Measurements from ENCODE around the gene GREB1L.

DNA sequence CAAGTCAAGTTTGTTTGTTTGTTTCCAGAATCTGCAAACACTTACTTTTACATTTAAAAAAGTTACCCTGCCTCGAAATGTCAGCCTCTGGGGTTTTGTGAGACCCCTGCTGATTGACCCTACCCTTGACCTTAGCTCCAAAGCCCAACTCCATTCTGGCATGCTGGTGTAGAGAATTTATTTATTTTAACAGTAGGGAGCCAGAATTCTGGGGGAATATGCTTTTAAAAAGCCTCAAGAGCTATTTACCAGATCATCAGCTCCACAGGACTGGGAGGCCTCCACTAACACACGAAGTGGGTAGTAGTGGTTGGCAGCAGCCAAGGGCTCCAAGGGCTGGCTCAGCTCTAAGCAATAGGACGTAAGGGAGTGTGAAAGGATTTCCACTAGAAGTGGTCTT is 23.2 kb upstream of the GREB1L start:
- TF ChIP-seq, protein P1, sequence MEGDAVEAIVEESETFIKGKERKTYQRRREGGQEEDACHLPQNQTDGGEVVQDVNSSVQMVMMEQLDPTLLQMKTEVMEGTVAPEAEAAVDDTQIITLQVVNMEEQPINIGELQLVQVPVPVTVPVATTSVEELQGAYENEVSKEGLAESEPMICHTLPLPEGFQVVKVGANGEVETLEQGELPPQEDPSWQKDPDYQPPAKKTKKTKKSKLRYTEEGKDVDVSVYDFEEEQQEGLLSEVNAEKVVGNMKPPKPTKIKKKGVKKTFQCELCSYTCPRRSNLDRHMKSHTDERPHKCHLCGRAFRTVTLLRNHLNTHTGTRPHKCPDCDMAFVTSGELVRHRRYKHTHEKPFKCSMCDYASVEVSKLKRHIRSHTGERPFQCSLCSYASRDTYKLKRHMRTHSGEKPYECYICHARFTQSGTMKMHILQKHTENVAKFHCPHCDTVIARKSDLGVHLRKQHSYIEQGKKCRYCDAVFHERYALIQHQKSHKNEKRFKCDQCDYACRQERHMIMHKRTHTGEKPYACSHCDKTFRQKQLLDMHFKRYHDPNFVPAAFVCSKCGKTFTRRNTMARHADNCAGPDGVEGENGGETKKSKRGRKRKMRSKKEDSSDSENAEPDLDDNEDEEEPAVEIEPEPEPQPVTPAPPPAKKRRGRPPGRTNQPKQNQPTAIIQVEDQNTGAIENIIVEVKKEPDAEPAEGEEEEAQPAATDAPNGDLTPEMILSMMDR (IDR thresholded peaks at IDR 0.05; ENCODE audit: low read depth, low read length) = no peak
- TF ChIP-seq EZH2phosphoT487 (IDR thresholded peaks at IDR 0.05; ENCODE audit: low read depth) = no peak

Data from OCI-LY3 (cell line).